Measurements from ENCODE around the gene METAP1.
A peak's percentile ranks its signal among the peaks of the same experiment; 100 is the strongest.
"Not testable (repeated sequence)": the region's sequence is repeated elsewhere in the genome, so short reads cannot be mapped to it uniquely, and the experiment has no call there.

Gene METAP1

DNA sequence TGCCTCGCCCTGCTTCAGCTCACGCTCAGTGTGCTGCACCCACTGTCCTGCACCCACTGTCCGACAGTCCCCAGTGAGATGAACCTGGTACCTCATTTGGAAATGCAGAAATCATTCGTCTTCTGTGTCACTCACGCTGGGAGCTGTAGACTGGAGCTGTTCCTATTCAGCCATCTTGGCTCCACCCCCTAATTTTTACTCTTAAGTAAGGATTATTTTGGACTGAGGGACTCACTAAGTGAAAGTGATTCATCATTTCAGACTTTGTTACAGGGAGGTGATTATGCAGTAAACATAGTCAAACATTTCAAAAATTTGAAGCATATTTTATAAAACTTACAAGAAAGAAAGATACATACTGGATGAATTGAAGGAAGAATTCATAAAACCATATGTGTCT lies 104.3 kb downstream of the METAP1 start:
- not testable (repeated sequence) for DNase-seq (ENCODE audit: low read depth)

DNA sequence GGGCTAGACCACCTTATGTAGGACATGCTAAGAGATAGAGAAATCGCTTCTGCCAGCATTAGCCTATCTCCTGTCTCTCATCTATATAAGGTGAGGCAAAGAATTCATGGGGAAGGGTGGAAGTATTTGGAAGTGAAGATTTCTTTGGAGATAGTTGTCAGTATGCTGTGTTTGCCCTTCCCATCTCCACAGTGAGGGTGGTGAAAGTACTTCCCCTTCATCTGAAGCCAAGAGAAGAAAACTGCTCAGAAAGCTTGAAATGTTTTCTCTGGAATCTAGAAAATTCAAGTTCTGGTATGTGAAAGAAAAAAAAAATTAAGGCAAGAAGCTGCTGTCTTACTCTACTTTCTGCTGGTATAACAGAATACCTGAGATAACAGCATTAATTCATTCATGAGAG lies 105.4 kb downstream of the METAP1 start:
- no peak for DNase-seq (ENCODE audit: low read depth)

DNA sequence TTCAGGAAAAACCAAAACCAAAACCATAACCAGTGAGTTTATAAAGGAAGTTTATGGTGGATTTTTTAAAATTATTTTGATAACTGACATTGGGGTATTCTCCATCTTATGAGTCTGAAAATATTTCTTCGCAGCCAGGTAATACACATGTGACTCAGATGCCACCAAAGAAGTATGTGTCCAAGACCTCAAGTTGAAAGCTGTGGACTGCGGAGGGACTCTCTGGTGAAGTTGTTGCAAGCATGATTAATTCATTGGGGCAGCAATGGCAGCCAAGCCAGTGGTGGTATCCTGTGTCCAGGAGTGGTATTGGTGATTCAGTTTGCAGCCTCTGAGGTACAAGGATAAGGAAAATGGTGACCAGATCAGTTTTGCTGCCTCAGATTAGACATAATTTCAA lies 107.1 kb downstream of the METAP1 start:
- no peak for DNase-seq (ENCODE audit: low read depth)

DNA sequence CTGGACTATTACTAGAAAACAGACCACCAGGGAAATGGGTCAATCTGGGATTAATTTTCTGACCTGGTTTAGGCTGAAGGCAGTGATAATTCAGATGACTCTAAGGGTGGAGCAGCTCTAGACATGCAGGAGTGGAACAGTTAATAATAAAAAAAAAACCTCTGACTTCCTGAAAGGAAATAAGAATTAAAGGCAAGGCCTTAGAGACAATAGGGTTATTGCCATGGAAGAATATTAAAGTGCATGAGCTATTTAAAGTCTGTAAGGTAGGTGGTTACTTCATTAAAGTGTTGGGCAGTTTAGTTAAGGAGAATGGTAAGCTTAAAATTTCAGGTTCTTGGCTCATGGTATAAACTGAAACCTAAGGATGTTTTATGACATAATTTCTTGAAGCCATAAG lies 107.6 kb downstream of the METAP1 start:
- no peak for DNase-seq (ENCODE audit: low read depth)

DNA sequence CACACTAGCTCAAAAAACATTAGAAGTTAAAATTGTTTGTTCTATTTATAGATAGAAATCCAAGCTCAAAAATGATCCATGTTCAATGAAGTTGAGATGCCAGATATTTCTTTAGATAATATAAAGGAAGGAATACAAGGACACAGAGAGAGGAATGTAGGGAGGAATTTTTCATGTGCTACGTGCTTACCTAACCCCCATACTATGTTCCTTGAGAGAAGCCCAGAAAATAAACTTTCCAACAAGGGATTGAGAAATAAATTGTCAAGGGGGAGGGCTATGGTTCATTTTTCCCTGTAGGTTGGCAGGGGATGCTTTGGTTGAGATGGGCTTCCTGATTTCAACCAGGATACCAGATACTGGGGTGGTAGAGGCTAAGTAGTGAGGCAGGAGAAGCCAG lies 108.6 kb downstream of the METAP1 start:
- peak; percentile 50 for DNase-seq (ENCODE audit: low read depth)

DNA sequence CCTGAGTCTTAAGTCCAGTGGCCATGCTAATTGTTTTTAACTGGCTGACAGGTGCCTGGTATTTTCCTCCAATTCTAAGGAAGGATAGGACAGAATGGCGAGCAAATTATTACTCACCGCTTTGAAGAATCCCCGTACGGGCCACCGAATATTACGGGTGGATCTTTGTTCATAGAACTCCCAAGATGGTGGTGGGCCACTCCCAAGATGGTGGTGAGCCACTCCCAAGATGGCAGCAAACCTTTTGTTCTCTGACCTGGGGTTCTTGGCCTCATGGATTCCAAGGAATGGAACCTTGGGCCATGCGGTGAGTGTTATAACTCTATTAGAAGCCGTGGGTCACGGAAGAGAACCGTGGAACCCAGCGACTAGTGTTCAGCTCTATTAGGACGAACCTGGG lies 113.8 kb downstream of the METAP1 start:
- not testable (repeated sequence) for DNase-seq (ENCODE audit: low read depth)

Data from amniotic epithelial cell (primary cell).